ENCODE measurements around the gene TRPM2. TPM values are rescaled to one million over a fixed set of nuclear protein-coding genes. Genes with fewer than 3 reads are reported as not detected.
A peak's percentile ranks its signal among the peaks of the same experiment; 100 is the strongest.

Gene TRPM2
- total and polyA plus RNA-seq, 2 of the 8 experiments (the other 6 are each of a cell fraction or from before 2014, with no cell fraction given), result 0.27 to 0.28 TPM

GRCh38 chr21:44426663-44427191 lies 73.3 kb downstream of the TRPM2 start:
- Histone ChIP-seq H3K23ac (ENCODE audit: insufficient read length) (no peak overlapping the region), H4K20me1 (replicated peaks in 1 of 2; ENCODE audit: control insufficient read depth in 1 of 2, insufficient read depth in 2 of 2, low read length in 2 of 2) (no peaks in the 10 kb centered on the region), H4K8ac (ENCODE audit: extremely low read depth, insufficient read depth, low read length) (peak overlapping the region; percentile 79; the same call in 1 of the 2 replicates), H4K91ac (replicated peaks; ENCODE audit: insufficient read length, low read length) (no peak overlapping the region), H3K56ac (replicated peaks; ENCODE audit: insufficient read length, low read depth, low read length) (no peak overlapping the region), H2AK5ac (ENCODE audit: low read depth, low read length) (no peak overlapping the region), H4K5ac (ENCODE audit: insufficient read length, low read depth, low read length) (no peak overlapping the region), H3K79me2 (ENCODE audit: control insufficient read depth in 1 of 2, insufficient read depth in 2 of 2, low read length in 2 of 2) (no peaks in the 10 kb centered on the region), H2BK15ac (ENCODE audit: low read length) (no peak overlapping the region), H3K18ac (ENCODE audit: extremely low read depth, low read length) (no peak overlapping the region), H2BK5ac (ENCODE audit: low read depth, low read length) (no peak overlapping the region), H2BK120ac (replicated peaks; ENCODE audit: low read depth, low read length) (no peak overlapping the region), H2BK20ac (ENCODE audit: low read length) (no peak overlapping the region), H3K9ac (replicated peaks in 1 of 4; ENCODE audit: extremely low read depth in 1 of 4, low read depth in 3 of 4, low read length in 3 of 4) (no peak overlapping the region), H2BK12ac (ENCODE audit: low read depth, low read length) (no peak overlapping the region), H3K27ac (ENCODE audit: low read depth, low read length) (no peak overlapping the region), H3K4ac (replicated peaks; ENCODE audit: insufficient read length, low read depth, low read length) (no peak overlapping the region), H3K14ac (ENCODE audit: insufficient read length) (no peak overlapping the region), H3K27me3 (replicated peaks in 1 of 4; ENCODE audit: control insufficient read depth in 3 of 4, extremely low read depth in 1 of 4, insufficient read depth in 3 of 4, low read length in 3 of 4) (no peaks in the 10 kb centered on the region), H3K79me1 (ENCODE audit: low read depth, low read length) (no peaks in the 10 kb centered on the region), H3K4me1 (replicated peaks in 1 of 4; ENCODE audit: control insufficient read depth in 3 of 4, insufficient read depth in 4 of 4, low read length in 3 of 4) (no peaks in the 10 kb centered on the region; a peak in 2 of 7 replicates), H3K4me2 (ENCODE audit: insufficient read depth in 1 of 2, low read depth in 2 of 2, low read length in 2 of 2) (no peak overlapping the region), H3K4me3 (ENCODE audit: extremely low read depth in 1 of 4, insufficient read depth in 2 of 4, low read depth in 3 of 4, low read length in 4 of 4) (no peak overlapping the region), H3K9me3 (ENCODE audit: insufficient read depth in 2 of 2, low read depth in 1 of 2, low read length in 1 of 2) (peaks cover 0 to 4% of the 10 kb centered on the region in 2 experiments; a peak in 1 of 4 replicates), H3K36me3 (ENCODE audit: control insufficient read depth in 2 of 4, insufficient read depth in 4 of 4, low read length in 3 of 4) (no peaks in the 10 kb centered on the region), H2AFZ (ENCODE audit: low read length) (no peak overlapping the region), H3K23me2 (ENCODE audit: low read depth, low read length) (0 out of 2 replicates have a peak, but pooled peaks cover under 1% of the 10 kb centered on the region)
- DNase-seq (ENCODE audit: low read depth in 1 of 2, low spot score in 2 of 2), result no peak
- ChIA-PET CTCF (ENCODE audit: partially characterized antibody) (interaction anchor here (1.1 to 1.3 kb wide), 5 partner anchors 10 to 88 kb away, joined by 3 to 5 read pairs (median 4); partner anchors contain the start of gene LRRC3), POLR2A (ENCODE audit: partially characterized antibody) (no interaction called here)
- no peak for FAIRE-seq
- no peak for TF ChIP-seq CHD2 (IDR thresholded peaks at IDR 0.05; ENCODE audit: low read length)
- no peak for TF ChIP-seq POLR2A (IDR thresholded peaks at IDR 0.05; ENCODE audit: control extremely low read depth in 1 of 2, low read depth in 2 of 2, low read length in 2 of 2)
- no peak for TF ChIP-seq PHF8 (conservative IDR thresholded peaks at IDR 0.05; ENCODE audit: low read depth, low read length)
- no peak for TF ChIP-seq RBBP5 (IDR thresholded peaks at IDR 0.05; ENCODE audit: borderline replicate concordance, low read depth, low read length)
- no peak for TF ChIP-seq POU5F1 (IDR thresholded peaks at IDR 0.05; ENCODE audit: low read depth, low read length)
- no peak for TF ChIP-seq CREB1 (IDR thresholded peaks at IDR 0.05)
- 93% methylated on average over 19 of the region's 21 CpGs; no CpG with 5 or more reads in 1 of the 2 experiments for WGBS, 2 experiments (ENCODE audit: extremely low coverage in 1 of 2, insufficient coverage in 1 of 2, insufficient read length in 1 of 2, insufficient replicate concordance in 2 of 2, low coverage in 1 of 2, low lambda C conversion rate in 2 of 2, missing lambda C conversion rate in 1 of 2)

All from H1 (cell line).